Endometrium (tissue), 2 donors: ENCODE results near the gene PDSS2.

ENCODE experiments used
- FAIRE-seq: peaks from 2 replicates; lab custom pipeline; 2012; peaks lifted over from hg19 to GRCh38; lab: Jason Lieb, UNC
- donor health status: control.
- donor health status: control.

Gene PDSS2

DNA sequence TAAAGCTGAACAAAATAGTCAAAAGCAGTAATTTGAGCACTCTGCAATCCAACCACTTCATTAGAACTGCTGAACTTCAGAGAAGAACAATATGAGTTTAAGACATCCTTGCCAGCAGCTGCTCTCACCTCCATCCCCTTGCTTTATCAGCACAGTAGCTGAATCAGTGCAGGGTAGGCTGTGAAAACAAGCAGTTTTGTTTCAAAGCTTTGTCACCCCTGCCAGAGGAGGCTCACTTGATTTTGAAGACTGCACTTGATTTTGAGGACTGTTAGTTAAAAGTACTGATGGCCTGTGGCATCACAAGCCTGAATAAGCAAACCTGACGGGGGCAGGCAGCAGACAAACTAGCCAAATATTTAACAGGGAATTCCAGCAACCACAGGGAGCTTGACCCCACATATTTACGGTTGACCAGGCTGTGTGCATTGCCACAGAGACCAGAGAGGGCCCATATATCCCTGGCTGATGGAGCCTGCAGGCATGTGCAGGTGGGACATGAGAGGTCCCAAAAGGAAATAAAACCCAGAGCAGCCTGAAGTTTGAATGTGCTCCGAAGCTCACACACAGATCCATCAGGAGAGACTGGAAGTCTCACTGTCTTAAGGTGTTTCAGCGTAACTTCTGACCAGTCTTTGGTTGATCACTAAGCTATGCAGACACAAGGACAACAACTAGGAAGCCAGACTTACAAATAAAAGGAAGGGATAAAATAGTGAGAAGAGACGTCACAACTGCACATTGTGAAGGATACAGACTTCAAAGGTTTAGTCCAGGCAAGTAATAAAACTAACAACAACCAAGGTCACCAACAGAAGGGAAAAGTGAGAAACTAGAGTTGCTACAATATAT lies 97.4 kb downstream of the PDSS2 start:
- no peak for FAIRE-seq

DNA sequence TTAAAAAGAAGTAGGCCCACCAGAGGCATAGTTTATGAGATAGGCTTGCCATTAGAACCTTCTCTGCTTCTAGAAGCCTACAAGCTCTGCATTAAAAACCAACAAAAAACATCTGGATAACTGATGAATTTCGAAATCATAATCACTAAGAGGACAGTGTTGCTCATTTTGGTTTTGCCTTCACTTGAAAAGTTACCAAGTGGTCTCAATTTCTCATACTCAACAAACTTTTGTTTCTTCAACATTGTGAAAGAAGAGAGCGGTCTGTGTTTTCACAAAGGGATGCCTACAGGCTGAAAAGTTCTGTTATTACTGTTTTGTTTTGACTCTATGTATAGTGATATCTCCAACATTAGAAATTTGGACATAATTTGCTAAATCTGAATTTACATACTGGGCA lies 98.9 kb downstream of the PDSS2 start:
- no peak for FAIRE-seq

DNA sequence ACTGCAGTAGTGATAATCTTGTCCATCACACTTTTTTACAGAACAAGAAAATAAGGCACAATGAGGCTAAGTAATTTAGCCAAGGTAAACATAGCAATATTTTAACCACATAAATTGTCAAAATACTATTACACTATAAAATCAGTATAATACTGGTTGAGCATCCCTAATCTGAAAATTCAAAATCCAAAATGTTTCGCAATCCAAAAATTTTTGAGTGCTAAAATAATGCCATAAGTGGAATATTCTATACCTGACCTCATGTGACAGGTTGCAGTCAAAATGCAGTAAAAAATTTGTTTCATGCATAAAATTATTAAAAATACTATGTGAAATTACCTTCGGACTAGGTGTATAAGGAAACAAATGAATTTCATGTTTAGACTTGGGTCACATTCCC lies 101.5 kb downstream of the PDSS2 start:
- no peak for FAIRE-seq

DNA sequence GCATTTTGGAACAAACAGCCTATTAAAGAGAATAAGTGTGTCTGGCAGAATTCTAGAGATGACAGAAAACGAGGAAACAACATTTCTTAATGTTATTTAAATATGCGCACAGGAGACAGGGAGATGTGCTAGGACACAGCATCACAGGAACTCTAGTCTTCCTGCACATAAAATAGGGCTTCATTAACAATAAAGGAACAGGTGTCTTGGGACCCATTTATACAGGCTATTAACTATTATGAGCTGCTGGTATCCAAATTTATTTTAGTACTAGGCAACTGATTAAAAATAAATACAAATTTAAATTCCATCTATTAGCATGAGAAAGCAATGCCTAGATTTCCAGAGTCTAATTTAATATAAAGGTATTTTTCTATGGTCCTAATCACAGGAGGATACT lies 102.3 kb downstream of the PDSS2 start:
- FAIRE-seq, result no peak

DNA sequence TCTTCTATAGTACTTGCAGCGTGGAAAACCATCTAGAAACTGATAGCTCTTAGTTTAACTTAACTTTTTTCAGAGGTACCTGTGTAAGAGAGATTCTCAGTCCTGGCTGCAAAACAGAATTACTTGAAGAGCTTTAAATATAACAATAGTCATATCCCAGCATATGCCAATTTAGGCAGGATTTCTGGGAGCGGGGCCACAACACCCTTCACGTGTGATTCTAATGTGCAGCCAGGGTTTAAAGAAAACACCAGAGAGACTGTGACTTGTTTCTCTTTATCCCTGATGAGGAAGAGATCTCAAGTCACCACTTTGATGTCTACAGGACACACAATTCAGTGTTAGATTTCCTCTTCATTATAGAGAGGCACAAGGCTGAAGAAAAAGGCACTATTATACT lies 103.7 kb downstream of the PDSS2 start:
- no peak for FAIRE-seq

DNA sequence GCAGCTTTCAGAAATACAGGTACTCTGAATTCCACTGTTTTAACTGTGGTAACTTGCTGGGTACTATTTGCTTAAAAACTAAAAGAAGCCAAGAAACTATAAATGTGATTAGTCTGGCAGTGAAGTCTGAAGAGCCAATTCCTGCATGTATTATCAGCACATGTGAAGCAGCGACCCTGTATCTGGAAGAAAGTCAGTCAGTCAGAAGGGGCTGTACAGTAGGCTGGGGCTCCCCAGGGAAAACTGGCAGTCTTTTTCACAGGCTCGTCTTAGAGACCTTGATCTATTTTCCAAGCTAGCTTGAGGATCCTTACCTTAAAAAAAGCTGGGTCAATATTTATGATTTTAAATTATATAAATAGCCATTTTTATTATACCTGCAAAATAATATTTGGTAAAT lies 104.9 kb downstream of the PDSS2 start:
- FAIRE-seq, result no peak

DNA sequence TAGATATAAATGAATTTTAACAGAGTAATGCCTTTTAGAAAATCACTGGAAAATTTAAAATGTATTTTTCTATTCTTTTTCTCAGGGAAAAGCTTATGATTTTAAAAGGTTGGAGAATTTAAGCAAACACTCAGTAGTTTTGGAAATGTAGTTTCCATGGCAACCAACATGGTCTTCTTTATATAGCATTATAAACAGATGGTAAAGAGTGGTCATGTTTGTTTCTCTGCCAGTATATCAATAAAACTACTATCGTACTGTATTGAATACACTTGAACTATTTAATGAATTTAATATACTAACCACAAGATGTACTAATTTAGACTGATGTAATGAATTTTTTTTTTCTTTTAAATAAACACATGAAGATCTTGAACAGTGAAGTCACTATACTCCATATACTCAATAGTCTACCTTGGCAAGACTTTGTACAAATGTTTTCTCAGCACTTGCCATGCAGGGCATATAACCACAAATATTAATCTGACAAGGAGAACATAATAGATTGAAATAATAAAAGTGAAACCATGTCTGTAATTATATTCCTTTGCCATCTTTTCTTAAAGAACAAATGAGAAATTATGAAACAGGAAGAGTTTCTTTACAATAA lies 105.5 kb downstream of the PDSS2 start:
- FAIRE-seq, result peak; percentile 45

DNA sequence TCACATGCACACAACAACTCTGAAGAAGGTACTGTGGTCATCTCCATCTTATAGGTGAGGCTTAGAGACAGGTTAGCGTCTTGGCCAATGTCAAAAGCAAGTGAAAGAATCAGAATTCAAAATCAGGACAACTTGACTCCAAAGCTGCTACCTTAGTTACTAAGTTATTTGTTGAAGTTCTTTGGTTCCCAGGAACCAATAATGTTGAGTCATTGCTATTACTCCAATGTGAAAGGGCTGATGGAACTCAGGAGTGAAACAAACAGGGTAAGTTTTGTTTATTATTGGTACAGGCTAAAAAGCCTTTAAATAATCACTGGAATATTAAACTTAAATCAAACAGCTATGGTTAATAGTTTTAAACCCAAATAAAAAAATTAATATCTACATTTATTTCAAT lies 111.1 kb downstream of the PDSS2 start:
- FAIRE-seq, result no peak

DNA sequence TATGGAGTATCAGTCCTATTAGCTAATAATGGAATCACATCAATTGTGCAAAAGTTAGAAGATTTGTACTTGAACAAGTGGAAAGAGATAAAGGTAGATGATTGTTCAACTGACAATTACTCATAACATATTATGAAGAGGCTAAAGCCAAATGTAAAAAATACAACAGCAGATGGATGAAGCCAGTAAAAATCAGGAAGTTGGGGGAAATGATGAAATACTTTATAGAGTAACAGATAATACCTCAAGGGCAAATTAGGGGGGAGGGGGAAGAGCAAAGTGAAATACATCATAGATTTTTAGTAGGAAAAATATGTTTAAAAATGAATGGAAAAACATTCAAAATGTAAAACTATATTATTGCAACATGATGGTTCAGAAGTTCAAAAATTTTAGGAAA lies 114.0 kb downstream of the PDSS2 start:
- FAIRE-seq, result no peak

DNA sequence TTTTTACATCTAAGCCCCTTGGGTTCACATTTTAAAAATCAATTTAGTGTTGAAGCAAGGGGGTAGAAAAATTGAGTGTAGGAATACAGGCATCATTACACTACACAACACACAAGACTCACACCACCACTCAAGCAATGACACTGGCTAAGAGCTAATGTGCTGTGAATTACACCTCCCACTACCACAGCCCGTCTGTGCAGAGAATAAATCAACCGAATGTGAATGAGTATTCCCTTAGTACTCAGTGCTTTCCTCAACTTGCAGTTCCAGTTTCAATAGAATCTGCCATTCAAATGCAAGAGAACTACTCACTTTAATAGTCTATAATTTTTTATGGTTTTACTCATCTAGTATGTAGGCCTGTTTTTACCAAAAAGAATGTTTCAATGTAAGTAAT lies 114.4 kb downstream of the PDSS2 start:
- FAIRE-seq, result no peak

DNA sequence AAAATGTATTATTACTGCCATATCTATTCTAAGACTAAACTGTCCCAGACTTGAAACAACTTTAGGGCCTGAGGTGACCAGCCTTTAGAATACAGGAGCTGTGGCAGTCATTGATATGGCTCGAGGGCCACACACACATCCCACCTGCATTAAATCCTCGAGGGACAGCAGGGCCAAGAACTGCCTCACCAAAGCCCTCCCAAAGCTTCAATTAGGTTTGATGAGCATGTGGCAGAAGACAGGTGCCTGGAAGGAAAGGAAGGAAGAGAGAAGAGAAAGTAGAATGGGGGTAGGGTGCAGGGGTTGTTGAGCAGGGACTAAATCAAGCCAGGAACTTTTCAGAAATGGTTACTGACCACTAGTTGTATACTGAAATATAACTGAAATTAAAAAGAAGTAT lies 115.0 kb downstream of the PDSS2 start:
- FAIRE-seq, result no peak

DNA sequence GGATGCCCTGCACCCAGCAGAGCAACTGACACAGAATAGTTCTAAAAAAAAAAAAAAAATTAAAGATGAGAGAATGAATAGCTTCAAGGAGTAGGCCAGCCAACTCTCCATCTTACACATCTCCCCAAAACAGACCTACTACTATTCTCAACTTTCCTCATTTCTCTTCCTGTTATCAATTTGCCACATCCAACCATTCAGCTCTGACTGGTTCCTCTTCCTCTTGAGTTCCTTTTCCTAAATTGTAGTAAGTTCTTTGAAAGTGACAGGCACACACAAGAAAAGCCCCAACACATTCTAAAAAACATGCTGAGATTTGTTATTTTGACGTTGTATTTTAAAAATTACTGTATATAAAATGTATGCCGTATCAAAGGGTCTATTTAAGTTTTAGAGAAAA lies 117.2 kb downstream of the PDSS2 start:
- FAIRE-seq, result no peak

DNA sequence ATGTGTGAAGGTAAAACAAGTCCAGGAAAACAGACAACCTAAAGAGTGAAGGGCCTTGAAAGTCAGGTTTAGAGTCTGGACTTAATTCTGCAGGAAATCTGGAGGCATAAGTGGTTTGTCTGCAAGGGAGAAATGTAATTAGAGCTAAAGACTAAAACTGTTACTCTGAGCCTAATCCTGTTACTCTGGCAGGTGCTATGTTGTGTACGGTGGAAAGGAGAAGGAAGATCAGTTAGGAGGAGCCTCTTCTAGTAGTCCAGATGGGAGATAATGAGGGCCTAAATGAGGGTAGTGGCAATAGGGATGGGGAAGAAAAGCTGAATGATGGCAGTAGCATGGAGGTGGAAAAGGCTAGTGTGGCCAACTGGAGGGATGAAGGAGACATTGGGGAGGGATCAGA lies 118.5 kb downstream of the PDSS2 start:
- no peak for FAIRE-seq

DNA sequence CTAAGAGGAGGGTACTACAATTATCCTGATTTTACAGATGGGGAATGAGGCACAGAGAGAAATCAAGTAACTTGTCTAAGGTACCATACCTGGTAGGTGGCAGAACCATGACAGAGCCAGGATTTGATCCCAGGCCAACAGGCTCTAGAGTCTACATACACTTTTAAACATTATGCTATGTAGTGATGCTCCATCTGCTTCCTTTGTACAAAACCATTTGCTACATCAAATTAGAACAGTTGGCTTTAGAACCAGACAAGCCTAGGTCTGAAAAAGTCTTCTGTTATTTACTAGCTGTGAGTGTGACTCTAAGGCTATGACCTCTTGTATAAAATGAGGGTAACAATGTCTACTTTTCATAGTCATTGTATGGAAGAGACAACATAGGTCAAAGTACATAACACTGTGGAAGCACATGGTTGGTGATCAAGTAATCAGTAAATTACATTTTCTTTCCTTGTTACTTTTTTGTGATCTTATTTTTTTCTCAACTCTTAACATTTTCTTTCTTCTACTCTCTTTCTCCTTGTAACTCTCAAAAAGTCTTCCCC lies 122.1 kb downstream of the PDSS2 start:
- FAIRE-seq, result no peak

DNA sequence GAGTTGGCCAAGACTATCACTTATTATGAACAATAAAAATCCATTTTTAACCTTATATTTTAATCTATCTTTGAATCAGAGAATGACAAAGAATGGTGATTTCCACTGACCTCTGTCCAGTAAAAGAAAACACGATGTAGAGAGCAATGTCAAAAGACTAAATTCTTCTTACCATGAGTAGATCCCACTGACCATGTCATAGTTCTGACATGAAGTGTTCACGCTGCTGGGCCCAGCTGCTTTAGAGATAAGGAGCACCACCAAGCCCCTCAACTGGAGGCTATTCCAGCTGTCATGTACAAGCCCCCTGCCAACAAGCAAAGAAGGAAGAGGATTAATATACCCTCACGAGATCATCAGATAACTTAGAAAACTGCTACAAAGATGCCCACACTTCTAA lies 125.3 kb downstream of the PDSS2 start:
- FAIRE-seq, result no peak

DNA sequence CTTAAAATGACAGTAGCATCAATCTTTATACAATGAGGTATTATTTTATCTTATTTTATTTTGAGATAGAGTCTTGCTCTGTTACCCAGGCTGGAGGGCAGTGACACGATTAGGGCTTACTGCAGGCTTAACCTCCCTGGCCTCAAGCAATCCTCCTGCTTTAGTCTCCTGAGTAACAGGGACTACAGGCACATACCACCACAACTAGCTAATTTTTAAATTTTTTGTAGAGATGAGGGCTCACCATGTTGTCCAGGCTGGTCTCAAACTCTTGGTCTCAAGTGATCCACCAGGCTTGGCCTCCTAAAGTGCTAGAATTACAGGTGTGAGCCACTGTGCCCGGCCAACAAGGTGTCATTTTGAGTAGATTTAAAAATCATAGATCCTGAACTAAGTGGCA lies 125.9 kb downstream of the PDSS2 start:
- no peak for FAIRE-seq

DNA sequence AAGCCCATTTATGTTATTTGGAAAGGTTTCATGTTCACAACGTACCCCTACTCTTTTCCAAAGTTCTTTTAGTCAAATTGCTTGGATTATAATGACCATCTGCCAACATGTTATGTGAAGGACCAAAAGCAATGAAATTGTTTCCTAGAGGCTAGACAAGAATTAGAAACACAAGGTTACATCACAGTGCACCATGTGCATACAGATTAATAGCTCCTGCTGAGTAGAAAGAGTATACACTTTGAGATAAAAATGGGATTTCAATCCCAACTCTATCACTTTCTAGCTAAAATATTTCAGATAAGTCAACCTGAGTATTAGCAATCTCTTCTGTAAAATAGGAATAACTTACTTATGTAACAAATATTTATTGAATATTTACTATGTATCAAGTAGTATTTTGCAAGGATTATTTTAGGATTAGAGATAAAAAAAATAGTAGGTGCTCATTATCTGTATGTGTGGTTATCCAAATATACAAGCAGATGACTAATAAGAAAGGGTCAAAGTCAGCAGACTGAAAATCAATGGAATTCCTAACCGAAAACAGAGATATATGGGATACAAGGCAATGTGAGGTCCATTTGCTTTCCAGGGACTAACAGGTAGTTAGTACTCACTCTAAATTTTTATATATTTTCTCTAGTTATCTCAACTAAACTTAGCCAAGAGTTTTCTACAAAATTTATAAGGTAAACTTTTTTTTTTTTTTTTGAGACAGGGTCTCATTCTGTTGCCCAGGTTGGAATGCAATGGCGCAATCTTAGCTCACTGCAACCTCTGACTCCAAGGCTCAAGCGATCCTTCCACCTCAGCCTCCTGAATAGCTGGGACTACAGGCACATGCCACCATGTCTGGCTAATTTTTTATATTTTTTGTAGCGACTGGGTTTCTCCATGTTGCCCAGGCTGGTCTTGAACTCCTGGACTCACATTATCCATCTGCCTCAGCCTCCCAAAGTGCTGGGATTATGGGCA lies 127.7 kb downstream of the PDSS2 start:
- FAIRE-seq, result no peak

DNA sequence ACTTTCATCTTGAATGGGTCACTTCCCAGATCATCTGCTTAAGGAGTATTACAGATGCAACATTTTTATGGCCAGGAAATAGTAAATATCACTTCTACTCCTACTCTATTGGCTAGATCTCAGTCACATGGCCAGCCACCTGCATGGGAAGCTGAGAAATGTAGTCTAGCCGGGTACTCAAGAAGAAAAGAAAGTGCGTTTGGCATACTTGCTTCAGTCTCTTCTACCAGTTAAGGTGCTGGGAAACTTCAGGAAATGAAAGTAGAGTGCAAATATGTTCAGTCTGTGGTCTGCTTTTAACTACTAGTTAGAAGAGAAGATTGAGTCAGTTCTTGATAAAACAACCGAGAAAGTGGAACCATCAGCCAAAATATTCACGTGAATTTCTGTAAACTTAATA lies 129.2 kb downstream of the PDSS2 start:
- no peak for FAIRE-seq

DNA sequence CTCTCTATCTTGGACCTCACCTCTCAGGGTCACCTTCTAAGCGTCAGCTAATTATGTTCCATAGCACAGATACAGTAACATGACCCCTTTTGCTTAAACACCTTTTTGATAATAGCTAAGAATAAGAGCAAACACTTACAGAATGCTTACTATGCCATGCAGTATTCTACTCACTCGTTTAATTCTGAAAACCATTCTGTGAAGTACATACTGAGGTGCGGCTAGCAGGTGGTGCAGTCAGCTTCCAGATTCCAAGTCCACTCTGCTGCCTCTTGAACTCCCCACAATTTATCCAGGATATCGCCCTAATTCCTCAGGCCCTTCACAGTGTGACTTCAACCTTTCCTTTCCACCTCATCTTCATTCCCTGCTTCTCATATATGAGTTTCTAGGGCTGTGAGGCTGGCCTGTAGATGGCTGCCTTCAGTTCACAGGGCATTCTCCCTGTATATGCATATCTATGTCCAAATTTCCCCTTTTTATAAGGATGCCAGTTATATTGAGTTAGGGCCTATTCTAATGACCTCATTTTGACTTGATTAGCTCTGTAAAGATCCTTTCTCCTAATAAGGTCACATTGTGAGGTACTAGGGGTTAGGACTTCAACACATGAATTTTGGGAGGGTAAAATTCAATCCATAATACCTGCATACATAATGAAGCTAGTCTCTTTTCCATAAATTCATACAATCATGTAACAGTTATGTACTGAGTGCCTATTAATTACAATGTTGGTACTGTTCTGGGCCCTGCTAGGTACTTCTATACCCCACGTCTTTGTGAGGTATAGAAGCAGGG lies 130.1 kb downstream of the PDSS2 start:
- no peak for FAIRE-seq

DNA sequence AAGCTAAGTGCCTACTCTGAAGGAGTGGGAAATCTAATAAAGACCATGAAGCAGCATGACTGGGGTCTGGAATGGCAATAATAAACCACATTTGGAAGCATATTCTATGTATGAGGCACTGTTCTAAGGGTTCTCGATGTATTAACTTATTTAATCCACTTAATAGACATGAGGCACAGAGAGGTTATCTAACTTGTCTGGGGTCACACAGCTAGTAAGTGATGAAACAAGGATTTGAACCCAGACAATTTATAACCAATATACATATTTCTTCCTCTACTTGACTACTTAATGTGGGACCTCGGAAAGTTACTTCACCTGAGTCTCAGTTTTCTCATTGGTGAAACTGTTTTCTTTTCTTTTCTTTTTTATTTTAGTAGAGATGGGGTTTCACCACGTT lies 131.3 kb downstream of the PDSS2 start:
- no peak for FAIRE-seq

DNA sequence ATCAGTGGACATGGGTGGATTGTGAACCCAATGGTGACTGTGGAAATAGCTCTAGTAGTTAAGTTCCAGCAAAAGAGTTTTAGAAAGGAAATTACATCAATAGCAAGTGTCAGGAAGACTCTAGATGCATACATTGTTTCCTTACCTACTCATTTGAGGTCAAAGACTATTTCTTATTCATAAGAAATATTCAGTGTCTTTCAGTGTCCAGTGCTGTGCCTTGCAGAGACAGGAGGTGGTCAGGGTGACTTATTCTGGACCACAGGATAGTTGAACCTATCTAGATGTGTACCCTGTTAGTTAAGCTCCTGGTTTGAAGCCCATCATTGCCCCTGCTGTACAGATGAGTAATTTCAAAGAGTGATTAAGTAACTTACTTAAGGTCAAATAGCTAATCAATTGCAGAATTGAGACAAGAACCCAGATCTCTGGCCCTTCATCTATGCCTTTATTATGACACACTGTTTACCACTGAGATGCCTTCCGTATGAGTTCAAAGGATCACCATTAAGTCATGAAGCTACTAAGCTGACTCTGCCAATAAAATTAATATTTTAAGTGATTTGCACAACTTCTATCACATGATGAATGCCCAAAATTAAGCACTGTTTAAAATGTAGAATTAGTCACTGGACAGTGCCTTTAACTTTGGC lies 136.1 kb downstream of the PDSS2 start:
- no peak for FAIRE-seq
